ENCODE measurements around the gene RBPMS2.

Gene RBPMS2

DNA sequence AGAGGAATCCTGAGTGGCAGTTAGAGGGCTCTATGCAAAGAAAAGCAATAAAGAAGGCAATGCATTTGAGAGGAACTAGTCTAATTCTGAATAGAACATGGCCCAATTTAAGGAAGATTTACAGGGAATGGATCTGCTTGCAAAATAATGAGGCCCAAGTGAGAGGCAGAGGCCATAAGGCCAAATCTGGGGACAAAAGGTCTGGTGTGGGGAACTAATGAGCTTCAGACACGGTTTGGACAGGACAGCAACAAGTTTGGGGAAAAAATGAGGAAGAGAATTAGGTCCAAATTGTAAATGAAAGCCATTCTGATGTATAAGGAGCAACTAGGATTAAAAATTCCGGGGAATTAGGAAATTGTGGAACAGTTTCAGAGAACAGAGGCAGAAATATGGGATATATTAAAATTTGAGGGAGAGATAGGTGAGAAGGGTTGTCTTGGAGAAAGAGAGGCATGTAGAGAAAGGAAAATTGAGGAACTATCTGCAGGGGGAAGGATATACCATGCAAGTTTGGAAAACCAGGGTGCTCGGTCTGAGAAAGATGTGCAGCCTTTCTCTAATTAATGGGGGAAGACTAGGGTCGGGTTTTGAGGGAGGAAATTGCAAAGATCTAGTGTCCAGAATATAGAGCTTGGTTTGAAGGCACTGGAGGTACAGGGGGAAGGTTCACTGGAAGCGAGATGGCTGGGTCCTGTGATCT, 73.8 kb downstream of the RBPMS2 start:
- TF ChIP-seq, protein P1, sequence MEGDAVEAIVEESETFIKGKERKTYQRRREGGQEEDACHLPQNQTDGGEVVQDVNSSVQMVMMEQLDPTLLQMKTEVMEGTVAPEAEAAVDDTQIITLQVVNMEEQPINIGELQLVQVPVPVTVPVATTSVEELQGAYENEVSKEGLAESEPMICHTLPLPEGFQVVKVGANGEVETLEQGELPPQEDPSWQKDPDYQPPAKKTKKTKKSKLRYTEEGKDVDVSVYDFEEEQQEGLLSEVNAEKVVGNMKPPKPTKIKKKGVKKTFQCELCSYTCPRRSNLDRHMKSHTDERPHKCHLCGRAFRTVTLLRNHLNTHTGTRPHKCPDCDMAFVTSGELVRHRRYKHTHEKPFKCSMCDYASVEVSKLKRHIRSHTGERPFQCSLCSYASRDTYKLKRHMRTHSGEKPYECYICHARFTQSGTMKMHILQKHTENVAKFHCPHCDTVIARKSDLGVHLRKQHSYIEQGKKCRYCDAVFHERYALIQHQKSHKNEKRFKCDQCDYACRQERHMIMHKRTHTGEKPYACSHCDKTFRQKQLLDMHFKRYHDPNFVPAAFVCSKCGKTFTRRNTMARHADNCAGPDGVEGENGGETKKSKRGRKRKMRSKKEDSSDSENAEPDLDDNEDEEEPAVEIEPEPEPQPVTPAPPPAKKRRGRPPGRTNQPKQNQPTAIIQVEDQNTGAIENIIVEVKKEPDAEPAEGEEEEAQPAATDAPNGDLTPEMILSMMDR (conservative IDR thresholded peaks at IDR 0.05), result no peak
- peak overlapping the region; percentile 86; the same call in 1 of the 2 replicates for H3K27ac ChIP-seq

DNA sequence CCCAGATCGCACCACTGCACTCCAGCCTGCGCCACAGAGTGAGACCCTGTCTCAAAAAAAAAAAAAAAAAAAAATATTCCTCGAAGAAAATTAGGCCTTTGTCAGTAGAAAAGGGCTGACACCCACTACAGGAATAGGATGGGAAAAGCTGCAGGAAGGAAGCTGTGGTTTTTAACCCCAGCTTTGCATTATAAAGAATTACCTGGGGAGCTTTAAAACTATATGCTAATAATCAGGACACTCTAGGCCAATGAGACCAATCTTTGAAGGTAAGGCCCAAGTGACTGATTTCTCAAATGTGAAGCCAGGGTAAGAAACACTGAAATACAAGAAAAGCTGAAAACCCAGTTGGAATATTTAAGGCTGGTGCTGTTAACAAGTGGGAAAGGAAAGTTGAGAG, 74.3 kb downstream of the RBPMS2 start:
- no peak overlapping the region; the same call in 1 of the 2 replicates for H3K27ac ChIP-seq

GRCh38 chr15:64699751-64700388, 75.5 kb downstream of the RBPMS2 start:
- no peak overlapping the region for H3K27ac ChIP-seq
- TF ChIP-seq, protein P1 (conservative IDR thresholded peaks at IDR 0.05), result no peak

More for the DNA sequence above, 74.3 kb downstream of the RBPMS2 start:
- TF ChIP-seq, protein P1 (conservative IDR thresholded peaks at IDR 0.05), result no peak

DNA sequence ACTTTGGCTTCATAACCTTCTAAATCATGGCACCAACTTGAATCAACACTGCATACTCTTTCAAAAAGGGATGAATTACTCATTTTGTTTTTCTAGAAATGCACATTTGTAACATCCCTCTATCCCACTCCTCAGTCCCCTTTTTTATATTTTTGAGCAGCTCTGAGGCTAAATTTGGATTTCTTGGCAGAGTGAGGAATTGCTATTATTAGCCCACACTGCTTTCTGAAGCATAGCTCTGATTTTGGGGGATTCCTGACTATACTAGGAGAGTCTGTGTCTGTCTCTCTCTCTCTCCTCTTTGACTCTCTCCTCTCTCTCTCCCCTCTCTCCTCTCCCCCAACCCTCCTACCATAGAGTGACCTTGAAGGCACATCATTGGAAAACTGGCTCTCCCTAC, 76.6 kb downstream of the RBPMS2 start:
- H3K27ac ChIP-seq, result no peak overlapping the region
- TF ChIP-seq, protein P1 (conservative IDR thresholded peaks at IDR 0.05), result no peak

DNA sequence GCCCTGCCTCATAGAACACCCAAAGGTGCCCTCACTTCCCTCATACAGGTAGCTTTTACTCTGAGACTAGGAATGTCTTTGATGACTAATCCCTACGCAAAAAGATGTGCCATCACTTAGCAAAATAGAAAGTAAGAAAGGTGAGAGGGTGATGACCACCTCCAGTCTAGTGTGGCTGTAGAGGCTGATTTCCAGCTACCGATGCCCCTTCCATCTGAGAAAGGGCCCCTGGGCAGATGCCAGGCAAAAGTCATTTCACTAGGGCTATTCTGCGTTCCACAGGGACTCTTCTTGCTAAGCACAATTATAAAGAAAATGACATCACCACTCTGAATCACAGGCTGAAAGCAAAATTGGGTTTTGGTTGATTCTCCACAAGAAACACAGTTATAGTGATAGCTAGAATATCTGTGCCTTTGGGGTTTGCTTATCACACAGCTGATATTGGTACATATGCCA, 77.4 kb downstream of the RBPMS2 start:
- H3K27ac ChIP-seq, result no peak overlapping the region
- TF ChIP-seq, protein P1 (conservative IDR thresholded peaks at IDR 0.05), result no peak

DNA sequence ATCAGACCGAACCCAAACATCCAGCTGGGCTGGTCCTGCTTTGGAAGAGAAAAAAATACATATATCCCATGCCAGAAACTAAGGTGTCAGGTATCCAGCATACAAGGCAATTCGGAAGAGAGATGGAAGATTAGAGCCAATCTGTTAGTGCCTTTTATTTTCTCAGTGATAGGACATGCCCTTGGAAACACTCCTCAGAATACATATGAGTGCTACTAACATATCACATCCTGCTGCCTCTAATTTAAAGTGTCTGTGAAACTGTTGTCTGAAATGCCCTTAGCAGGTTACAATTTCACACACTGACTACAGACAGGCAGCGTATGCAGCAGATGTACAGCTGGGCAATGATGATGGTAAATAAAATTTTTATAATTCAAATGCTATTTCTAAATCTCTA, 78.9 kb downstream of the RBPMS2 start:
- TF ChIP-seq, protein P1 (conservative IDR thresholded peaks at IDR 0.05), result no peak
- H3K27ac ChIP-seq, result peak overlapping the region; percentile 21; the same call in 1 of the 2 replicates

DNA sequence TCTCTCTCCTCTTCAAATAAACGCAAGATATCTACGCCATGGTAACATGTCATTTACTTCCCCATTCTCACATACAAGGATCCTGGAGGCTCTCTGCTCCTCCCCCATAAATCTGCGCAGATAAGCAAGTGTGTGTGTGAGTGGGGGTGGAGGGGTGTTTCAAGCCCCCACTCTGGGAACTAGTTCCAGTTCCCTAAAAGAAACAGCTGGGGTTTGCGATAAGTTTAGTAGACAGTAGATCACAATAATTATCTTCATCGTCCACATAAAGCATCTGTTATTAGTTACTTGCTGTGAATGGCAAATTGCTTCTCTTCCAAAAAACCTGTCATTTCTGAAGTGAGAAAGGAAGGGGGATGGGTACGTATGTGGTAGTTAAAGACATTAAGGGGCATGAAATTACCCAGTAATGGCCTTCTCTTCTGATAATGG, 79.8 kb downstream of the RBPMS2 start:
- H3K27ac ChIP-seq, result peak overlapping the region; percentile 21; the same call in 1 of the 2 replicates
- TF ChIP-seq, protein P1 (conservative IDR thresholded peaks at IDR 0.05), result no peak
